Right lobe of liver (tissue), 6 donors: ENCODE data around the gene SNW1. TPM values are rescaled to one million over a fixed set of nuclear protein-coding genes. Genes with fewer than 3 reads are reported as not detected.
A peak's percentile ranks its signal among the peaks of the same experiment; 100 is the strongest.
"Not testable (repeated sequence)": the region's sequence is repeated elsewhere in the genome, so short reads cannot be mapped to it uniquely, and the experiment has no call there.

ENCODE experiments used
- ATAC-seq, 4 donors: fragments of 200-7000 bp; cut with Tn5 transposase; one replicate each; pipeline ENCODE4 v1.9.1; 2020; ENCODE audit warnings: mild to moderate bottlenecking in 4 of 4, moderate library complexity in 4 of 4
- DNase-seq, 3 donors: peaks; one replicate each; pipeline ENCODE4 v3.0.0-alpha.2; 2020
- H3K27ac ChIP-seq, 3 donors: fragments of 200-600 bp; one replicate each; pipeline ENCODE4 v1.8.0; 2022
- H3K27me3 ChIP-seq, 2 donors: fragments of 200-600 bp; one replicate each; pipeline ENCODE4 v1.8.0; 2022
- H3K36me3 ChIP-seq, 4 donors: fragments of 200-600 bp; sonication (generic) in 1 of 4; one replicate each; pipeline versions ENCODE4 v1.5.1 to v1.8.0; 2017 to 2022; ENCODE audit warnings: control low read depth in 1 of 4
- H3K4me1 ChIP-seq, 4 donors: fragments of 200-600 bp; sonication (generic) in 1 of 4; one replicate each; pipeline versions ENCODE4 v1.5.1 to v1.8.0; 2017 to 2022; ENCODE audit warnings: control low read depth in 1 of 4
- H3K4me3 ChIP-seq, 3 donors: fragments of 200-600 bp; one replicate each; pipeline ENCODE4 v1.8.0; 2022
- H3K9me3 ChIP-seq, 4 donors: fragments of 200-600 bp; sonication (generic) in 1 of 4; one replicate each; pipeline versions ENCODE4 v1.5.1 to v1.8.0; 2017 to 2022; ENCODE audit warnings: control low read depth in 1 of 4
- CTCF ChIP-seq, 4 donors: fragments of 200-600 bp in 3 of 4; fragments of 450-650 bp in 1 of 4; IDR thresholded peaks; one replicate each; pipeline versions ENCODE4 v1.5.1 to v1.8.0; 2016 to 2022; ENCODE audit warnings: antibody characterized with exemption in 4 of 4, mild to moderate bottlenecking in 2 of 4
- POLR2A ChIP-seq: fragments of 450-650 bp; IDR thresholded peaks from one replicate; pipeline ENCODE4 v1.6.1; 2017; ENCODE audit warnings: antibody characterized with exemption, mild to moderate bottlenecking
- WGBS: methylation state at CpG from one replicate; pipeline ENCODE4 v1.1.6; 2018; ENCODE audit warnings: low coverage, low lambda C conversion rate; ENCODE audit not compliant: insufficient coverage; ENCODE audit errors: missing lambda C conversion rate; 5-methylcytosine and 5-hydroxymethylcytosine counted together
- intact Hi-C, 2 donors: fragments of 100-400 bp; cut with DNase I; formaldehyde crosslinking; loops; one replicate each; pipeline versions ENCODE4 v1.11.2 to v1.14.1; 2022
- total RNA-seq, 6 experiments: library from RNA; depleted of rRNA in 2 of 6; stranded (reverse); fragments of >200 nt in 2 of 6; fragmentation: NEBNext Ultra II Directional in 3 of 6; extraction: Animal tissue kit (Norgen Biotek cat#: 25700) in 3 of 6; gene quantifications; one replicate each; pipeline versions ENCODE4 v1.1.0 to v1.2.4, GENCODE V29; 2016 to 2023
- donor health status: DM: no; HTN: yes; CAD: no.
- donor health status: DM: no; HTN: no; CAD: no.
- donor health status: DM: no; HTN: no; CAD: no.
- donor health status: DM: no; HTN: yes; CAD: no.
- donor health status: DM: no; HTN: yes; CAD: no.

Gene SNW1
- total RNA-seq, 6 experiments from 2014 or later: 16.2 to 27.9 (median 22.1) TPM

- ATAC-seq (no peak), DNase-seq (no peak)
- 71% methylated on average over 6 of the region's 6 CpGs for WGBS
- Histone ChIP-seq H3K27ac (no peak overlapping the region), H3K9me3 (no peaks in the 10 kb centered on the region), H3K27me3 (no peaks in the 10 kb centered on the region), H3K4me3 (no peak overlapping the region), H3K36me3 (no peaks in the 10 kb centered on the region), H3K4me1 (no peaks in the 10 kb centered on the region)
- TF ChIP-seq POLR2A: no peak
- peak in 3 of 4 donors; percentile 8 to 32 (median 12) for TF ChIP-seq CTCF (IDR thresholded peaks at IDR 0.05)
- intact Hi-C loops: no loop called here
Measured at GRCh38 chr14:77804592-77804991, 43.6 kb upstream of the SNW1 start.

- intact Hi-C loops: no loop called here
- H3K4me3 ChIP-seq: peak overlapping the region; percentile 69 to 96 (median 96)
- 75% methylated on average over 1 of the region's 1 CpG for WGBS
- no peaks in the 10 kb centered on the region for H3K36me3 ChIP-seq
- ATAC-seq (no peak), DNase-seq (no peak)
- TF ChIP-seq POLR2A (no peak), CTCF (IDR thresholded peaks at IDR 0.05) (no peak)
- peak overlapping the region; percentile 73 to 92 (median 84) for H3K27ac ChIP-seq
- H3K4me1 ChIP-seq: no peaks in the 10 kb centered on the region
- H3K27me3 ChIP-seq: no peaks in the 10 kb centered on the region
- H3K9me3 ChIP-seq: no peaks in the 10 kb centered on the region
Measured at GRCh38 chr14:77800814-77801213, 39.9 kb upstream of the SNW1 start.

GRCh38 chr14:77799863-77800730 lies 39.1 kb upstream of the SNW1 start, which contains the start of gene ADCK1:
Gene ADCK1 (plus strand): TSS chr14:77800109. CDS start chr14:77818979, 18,870 bp downstream.
- intact Hi-C loops: no loop called here
- Histone ChIP-seq H3K36me3 (no peaks in the 10 kb centered on the region), H3K4me1 (no peaks in the 10 kb centered on the region), H3K9me3 (no peaks in the 10 kb centered on the region), H3K27ac (peak within 1 kb of the TSS; percentile 73 to 92 (median 84)), H3K4me3 (peak within 1 kb of the TSS; percentile 69 to 96 (median 96)), H3K27me3 (no peaks in the 10 kb centered on the region)
- ATAC-seq (peak; percentile 92 to 97 (median 96)), DNase-seq (peak; percentile 94 to 95 (median 94))
- TF ChIP-seq POLR2A (peak; percentile 85), CTCF (IDR thresholded peaks at IDR 0.05) (peak in 2 of 4 donors; percentile 20 to 27)
- 0% methylated on average over 11 of the region's 66 CpGs for WGBS

GRCh38 chr14:77799456-77799855 lies 38.5 kb upstream of the SNW1 start:
- DNase-seq, intact Hi-C loops, H3K9me3 ChIP-seq, H3K27me3 ChIP-seq, H3K36me3 ChIP-seq, H3K4me1 ChIP-seq, ATAC-seq: not testable (repeated sequence)
- WGBS: 30% methylated on average over 6 of the region's 13 CpGs
- peak overlapping the region; percentile 69 to 96 (median 96) for H3K4me3 ChIP-seq
- peak overlapping the region in 2 of 3 donors; percentile 73 to 92 for H3K27ac ChIP-seq

GRCh38 chr14:77794357-77794756 lies 33.4 kb upstream of the SNW1 start:
- Histone ChIP-seq H3K27ac (no peak overlapping the region), H3K36me3 (no peaks in the 10 kb centered on the region), H3K9me3 (no peaks in the 10 kb centered on the region), H3K4me1 (no peaks in the 10 kb centered on the region), H3K4me3 (no peak overlapping the region), H3K27me3 (no peaks in the 10 kb centered on the region)
- intact Hi-C loops: no loop called here
- TF ChIP-seq CTCF (IDR thresholded peaks at IDR 0.05): no peak
- no peak for TF ChIP-seq POLR2A
- ATAC-seq (no peak), DNase-seq (no peak)
- 54% methylated on average over 2 of the region's 4 CpGs for WGBS

GRCh38 chr14:77793255-77793654 lies 32.3 kb upstream of the SNW1 start:
- ATAC-seq, H3K4me1 ChIP-seq, H3K27me3 ChIP-seq, H3K27ac ChIP-seq, intact Hi-C loops, H3K4me3 ChIP-seq, H3K36me3 ChIP-seq, H3K9me3 ChIP-seq, DNase-seq: not testable (repeated sequence)
- WGBS: 75% methylated on average over 3 of the region's 3 CpGs
